IMR-90 (cell line): ENCODE data around the gene PEX10. TPM values are rescaled to one million over a fixed set of nuclear protein-coding genes. Genes with fewer than 3 reads are reported as not detected.

Experiments used
- ATAC-seq: fragments of 200-7000 bp; cut with Tn5 transposase; 2 replicates; pipeline ENCODE4 v1.9.1; 2020; ENCODE audit warnings: low read depth, mild to moderate bottlenecking, moderate library complexity
- BruUV-seq: library from RNA; stranded (reverse); fragments of 400-500 nt; replicated peaks from 2 replicates; lab custom pipeline; 2021; lab: Mats Ljungman, UMichigan
- CTCF ChIA-PET: fragments of 300-600 bp; formaldehyde crosslinking; extraction: SDS; loops from one replicate; lab custom pipeline; 2021; ENCODE audit warnings: antibody characterized with exemption; lab: Yijun Ruan, JAX
- POLR2A ChIA-PET: fragments of 300-600 bp; sonication (Branson Sonifier 250); formaldehyde crosslinking; loops from one replicate; lab custom pipeline; 2022; ENCODE audit warnings: antibody characterized with exemption; ENCODE audit not compliant: unreplicated experiment; lab: Charles Lee
- DNase-seq: peaks from one replicate; pipeline ENCODE4 v3.0.0; 2013
- H2AFZ ChIP-seq: replicated peaks from 2 replicates; pipeline ENCODE3; 2013; ENCODE audit warnings: low read length, mild to moderate bottlenecking; ENCODE audit not compliant: poor library complexity
- H2AK5ac ChIP-seq: 2 replicates; pipeline ENCODE4 v1.6.1; 2013; ENCODE audit warnings: low read depth, low read length, inconsistent platforms
- H2AK9ac ChIP-seq: replicated peaks from 2 replicates; pipeline ENCODE3; 2013; ENCODE audit warnings: mild to moderate bottlenecking, low read depth, low read length, moderate library complexity; ENCODE audit not compliant: poor library complexity
- H2BK120ac ChIP-seq: 2 replicates; pipeline ENCODE4 v1.6.1; 2013; ENCODE audit warnings: low read depth, low read length, inconsistent platforms
- H2BK15ac ChIP-seq: 3 replicates; pipeline ENCODE4 v1.6.1; 2013; ENCODE audit warnings: low read depth, low read length, inconsistent platforms
- H2BK20ac ChIP-seq: 2 replicates; pipeline ENCODE4 v1.6.1; 2013; ENCODE audit warnings: low read depth, mild to moderate bottlenecking, inconsistent platforms, low read length, moderate library complexity
- H2BK5ac ChIP-seq: 2 replicates; pipeline ENCODE4 v1.6.1; 2013; ENCODE audit warnings: mild to moderate bottlenecking, low read depth, low read length, inconsistent platforms; ENCODE audit not compliant: poor library complexity, severe bottlenecking
- H3K14ac ChIP-seq: replicated peaks from 2 replicates; pipeline ENCODE4 v1.6.1; 2013; ENCODE audit warnings: low read depth, low read length, inconsistent platforms
- H3K18ac ChIP-seq: 2 replicates; pipeline ENCODE4 v1.6.1; 2013; ENCODE audit warnings: low read depth, low read length, control low read depth
- H3K23ac ChIP-seq: 2 replicates; pipeline ENCODE4 v1.6.1; 2013; ENCODE audit warnings: low read depth, low read length, inconsistent platforms
- H3K27ac ChIP-seq: 2 replicates; pipeline ENCODE4 v1.5.1; 2013; ENCODE audit warnings: mild to moderate bottlenecking, control low read depth, low read length; ENCODE audit not compliant: insufficient read depth
- H3K27me3 ChIP-seq: 2 replicates; pipeline ENCODE4 v1.6.1; 2013; ENCODE audit warnings: low read length; ENCODE audit not compliant: control insufficient read depth, insufficient read depth
- H3K36me3 ChIP-seq: 2 replicates; pipeline ENCODE4 v1.6.1; 2013; ENCODE audit warnings: low read length, mixed read lengths; ENCODE audit not compliant: control insufficient read depth, insufficient read depth
- H3K4ac ChIP-seq: 2 replicates; pipeline ENCODE4 v1.6.1; 2013; ENCODE audit warnings: low read depth, low read length, inconsistent platforms
- H3K4me1 ChIP-seq: 2 replicates; pipeline ENCODE4 v1.6.1; 2013; ENCODE audit warnings: low read length, mixed read lengths; ENCODE audit not compliant: control insufficient read depth, insufficient read depth
- H3K4me2 ChIP-seq: 2 replicates; pipeline ENCODE4 v1.6.1; 2013; ENCODE audit warnings: low read depth, mild to moderate bottlenecking, control low read depth, low read length, moderate library complexity
- H3K4me3 ChIP-seq: 2 replicates; pipeline ENCODE4 v1.5.1; 2013; ENCODE audit warnings: low read depth, mild to moderate bottlenecking, control low read depth, low read length, moderate library complexity; ENCODE audit not compliant: insufficient read depth
- H3K56ac ChIP-seq: 2 replicates; pipeline ENCODE4 v1.6.1; 2013; ENCODE audit warnings: low read length, inconsistent platforms; ENCODE audit not compliant: insufficient read depth; ENCODE audit errors: extremely low read depth
- H3K79me1 ChIP-seq, 2 experiments: 2 replicates each; pipeline ENCODE4 v1.6.1; 2013; ENCODE audit warnings: low read length in 2 of 2, inconsistent platforms in 1 of 2, low read depth in 1 of 2
- H3K9ac ChIP-seq: 2 replicates; pipeline ENCODE4 v1.6.1; 2013; ENCODE audit warnings: low read depth, low read length, control low read depth
- H3K9me1 ChIP-seq: 2 replicates; pipeline ENCODE4 v1.6.1; 2013; ENCODE audit warnings: low read length, inconsistent platforms; ENCODE audit not compliant: insufficient read depth
- H3K9me3 ChIP-seq: 2 replicates; pipeline ENCODE4 v1.6.1; 2013; ENCODE audit warnings: low read length; ENCODE audit not compliant: control insufficient read depth, insufficient read depth
- H4K20me1 ChIP-seq: 2 replicates; pipeline ENCODE4 v1.6.1; 2013; ENCODE audit warnings: low read length, inconsistent platforms; ENCODE audit not compliant: insufficient read depth
- H4K5ac ChIP-seq: 2 replicates; pipeline ENCODE4 v1.6.1; 2013; ENCODE audit warnings: mild to moderate bottlenecking, low read depth, low read length, control low read depth
- H4K8ac ChIP-seq, 2 experiments: 2 replicates each; pipeline ENCODE4 v1.6.1; 2013; ENCODE audit warnings: low read depth in 2 of 2, low read length in 2 of 2, control low read depth in 1 of 2, inconsistent platforms in 1 of 2
- H4K91ac ChIP-seq: 2 replicates; pipeline ENCODE4 v1.6.1; 2013; ENCODE audit warnings: low read depth, low read length, inconsistent platforms; ENCODE audit not compliant: insufficient read depth
- CHD1 ChIP-seq: IDR thresholded peaks from 2 replicates; pipeline ENCODE4 v1.6.1; 2012; ENCODE audit warnings: low read depth, low read length, improper control_type of control experiment
- MAZ ChIP-seq: IDR thresholded peaks from 2 replicates; pipeline ENCODE4 v1.6.1; 2012; ENCODE audit warnings: low read depth, mild to moderate bottlenecking, low read length, improper control_type of control experiment, moderate library complexity, borderline replicate concordance
- MXI1 ChIP-seq: IDR thresholded peaks from 2 replicates; pipeline ENCODE4 v1.6.1; 2012; ENCODE audit warnings: low read depth, mild to moderate bottlenecking, low read length, moderate library complexity, borderline replicate concordance
- POLR2A ChIP-seq: IDR thresholded peaks from 2 replicates; pipeline ENCODE4 v1.6.1; 2012; ENCODE audit warnings: mild to moderate bottlenecking, low read depth, low read length
- SMC3 ChIP-seq: fragments of 150-350 bp; IDR thresholded peaks from 2 replicates; pipeline ENCODE4 v1.6.1; 2016; ENCODE audit warnings: low read depth, mild to moderate bottlenecking, antibody characterized with exemption, low read length, moderate library complexity
- WGBS, 2 experiments: methylation state at CpG; one replicate each; pipeline versions ENCODE4 v1.1.5 to v1.1.7; 2013; ENCODE audit warnings: missing lambda C conversion rate in 2 of 2; ENCODE audit not compliant: insufficient read length in 1 of 2; ENCODE audit errors: extremely low coverage in 2 of 2; 5-methylcytosine and 5-hydroxymethylcytosine counted together
- dilution Hi-C: fragments of 300-500 bp; cut with HindIII; formaldehyde crosslinking; loops from one replicate; pipeline ENCODE4 v1.14.3; 2018; ENCODE audit warnings: low sequenced_read_pairs; ENCODE audit not compliant: unreplicated experiment
- in situ Hi-C: fragments of 300-500 bp; cut with MboI; formaldehyde crosslinking; loops from 3 replicates; pipeline ENCODE4 v1.14.3; 2019; ENCODE audit warnings: low sequenced_read_pairs, inconsistent platforms, mixed read lengths
- intact Hi-C: fragments of 100-400 bp; cut with micrococcal nuclease; formaldehyde crosslinking; loops from 2 replicates; pipeline ENCODE4 v1.10.0; 2022
- polyA plus RNA-seq, 3 experiments: library from polyadenylated mRNA; depleted of rRNA; stranded (reverse); fragments of >200 nt; gene quantifications; 2 replicates each; pipeline ENCODE4 v1.2.3, GENCODE V29; 2012; ENCODE audit warnings: low replicate concordance in 1 of 3
- total RNA-seq: library from RNA; depleted of rRNA; stranded (reverse); fragments of >200 nt; gene quantifications from 2 replicates; pipeline ENCODE4 v1.2.3, GENCODE V29; 2012
- TF ChIP-seq, protein P1 (sequence below): fragments of 150-350 bp; IDR thresholded peaks from 2 replicates; pipeline ENCODE4 v1.6.1; 2017; ENCODE audit warnings: mild to moderate bottlenecking, antibody characterized with exemption, low read length, low read depth

Gene PEX10
- total and polyA plus RNA-seq, 2 of the 4 experiments (the other 2 are of a cell fraction) = 16.9 to 19.7 TPM

DNA sequence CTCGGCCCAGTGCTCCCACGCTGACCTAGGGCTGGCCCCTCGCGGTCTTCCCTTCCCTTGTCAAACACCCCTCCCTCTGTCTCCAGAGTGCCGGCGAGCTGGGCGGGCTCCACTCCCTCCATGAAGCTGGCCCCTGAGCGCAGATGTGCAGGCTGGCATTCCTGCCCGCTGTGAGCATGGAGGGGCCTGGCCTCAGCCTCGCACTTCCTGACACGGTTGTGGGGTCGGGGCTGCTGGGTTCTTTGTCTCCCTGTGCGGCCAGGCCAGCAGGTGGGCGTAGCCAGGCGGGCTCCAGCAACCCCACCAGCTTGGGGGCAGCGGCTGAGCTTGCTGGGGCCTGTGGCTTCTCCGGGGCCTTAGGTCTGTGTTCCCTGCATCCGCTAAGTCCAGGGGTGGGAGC lies 14.2 kb upstream of the PEX10 start:
- no peak overlapping the region for H3K4me3 ChIP-seq
- H3K36me3 ChIP-seq = no peaks in the 10 kb centered on the region
- ChIA-PET CTCF (interaction anchor here (1.1 kb wide), 1 partner anchor 122 kb away, joined by 3 read pairs; no protein-coding TSS in a partner anchor), POLR2A (no interaction called here)
- ATAC-seq (no peak), DNase-seq (no peak)
- no peak overlapping the region for H3K9ac ChIP-seq
- peaks cover 11% of the 10 kb centered on the region for H3K9me3 ChIP-seq
- H3K27ac ChIP-seq = no peak overlapping the region
- H4K91ac ChIP-seq = no peak overlapping the region
- H4K5ac ChIP-seq = no peak overlapping the region
- no peak overlapping the region for H3K23ac ChIP-seq
- in situ Hi-C loops = loop anchor here (25.0 kb wide), 1 partner anchor 636 kb away; the partner anchor contains the start of gene PRDM16
- H3K14ac ChIP-seq = no peak overlapping the region
- TF ChIP-seq MXI1 (no peak), CHD1 (no peak), POLR2A (no peak), MAZ (no peak), SMC3 (no peak)
- TF ChIP-seq, protein P1, sequence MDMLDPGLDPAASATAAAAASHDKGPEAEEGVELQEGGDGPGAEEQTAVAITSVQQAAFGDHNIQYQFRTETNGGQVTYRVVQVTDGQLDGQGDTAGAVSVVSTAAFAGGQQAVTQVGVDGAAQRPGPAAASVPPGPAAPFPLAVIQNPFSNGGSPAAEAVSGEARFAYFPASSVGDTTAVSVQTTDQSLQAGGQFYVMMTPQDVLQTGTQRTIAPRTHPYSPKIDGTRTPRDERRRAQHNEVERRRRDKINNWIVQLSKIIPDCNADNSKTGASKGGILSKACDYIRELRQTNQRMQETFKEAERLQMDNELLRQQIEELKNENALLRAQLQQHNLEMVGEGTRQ = no peak
- no peaks in the 10 kb centered on the region for H3K9me1 ChIP-seq
- intact Hi-C loops = no loop called here
- no peaks in the 10 kb centered on the region for H3K79me1 ChIP-seq
- no peak overlapping the region for H4K8ac ChIP-seq
- no peak overlapping the region for H2BK5ac ChIP-seq
- no peak overlapping the region for H3K4me2 ChIP-seq
- no TSS peak for BruUV-seq
- H3K56ac ChIP-seq = no peak overlapping the region
- no peaks in the 10 kb centered on the region; the same call in 1 of the 2 replicates for H4K20me1 ChIP-seq
- WGBS, 2 experiments = 63% methylated on average over 8 of the region's 18 CpGs; no CpG with 5 or more reads in 1 of the 2 experiments
- no peak overlapping the region for H2BK15ac ChIP-seq
- no peaks in the 10 kb centered on the region for H3K4me1 ChIP-seq
- H2AK9ac ChIP-seq = no peak overlapping the region
- dilution Hi-C loops = no loop called here
- H3K27me3 ChIP-seq = peaks cover 11% of the 10 kb centered on the region; the same call in 1 of the 2 replicates
- H2BK120ac ChIP-seq = no peak overlapping the region
- no peak overlapping the region for H2AK5ac ChIP-seq
- no peak overlapping the region for H3K4ac ChIP-seq
- H2AFZ ChIP-seq = no peak overlapping the region
- H2BK20ac ChIP-seq = no peak overlapping the region
- no peak overlapping the region for H3K18ac ChIP-seq
